Measurements from ENCODE around the gene KRT33A.

KRT33A gene

DNA sequence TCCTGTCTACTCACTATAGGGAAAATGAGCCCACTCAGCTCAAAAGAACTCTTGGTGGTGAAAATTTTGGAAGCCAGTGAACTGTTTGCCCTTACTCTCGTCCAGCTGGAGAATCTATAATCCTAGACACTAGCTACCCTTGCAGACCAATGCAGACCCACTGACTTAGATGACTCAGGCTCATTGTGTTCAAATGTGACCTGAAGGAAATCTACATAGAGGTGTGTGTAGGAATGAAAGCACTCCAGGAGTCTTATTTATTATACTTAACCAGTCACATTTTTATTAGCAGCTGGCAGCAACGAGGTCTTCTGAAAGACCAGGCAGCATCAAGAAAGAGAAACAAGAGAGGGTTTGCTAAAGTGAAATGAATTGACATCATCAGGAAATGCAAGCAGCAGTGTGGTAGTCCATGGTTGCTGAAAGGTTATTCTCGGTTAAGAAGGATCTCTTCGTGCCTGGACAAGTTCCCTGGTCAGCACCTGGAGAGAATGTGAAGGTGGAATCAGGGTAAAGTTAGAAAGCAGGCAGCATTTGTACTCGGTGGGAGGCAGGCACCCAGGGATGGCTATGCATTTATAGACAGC, 49.3 kb downstream of the KRT33A start:
- DNase-seq = no peak

DNA sequence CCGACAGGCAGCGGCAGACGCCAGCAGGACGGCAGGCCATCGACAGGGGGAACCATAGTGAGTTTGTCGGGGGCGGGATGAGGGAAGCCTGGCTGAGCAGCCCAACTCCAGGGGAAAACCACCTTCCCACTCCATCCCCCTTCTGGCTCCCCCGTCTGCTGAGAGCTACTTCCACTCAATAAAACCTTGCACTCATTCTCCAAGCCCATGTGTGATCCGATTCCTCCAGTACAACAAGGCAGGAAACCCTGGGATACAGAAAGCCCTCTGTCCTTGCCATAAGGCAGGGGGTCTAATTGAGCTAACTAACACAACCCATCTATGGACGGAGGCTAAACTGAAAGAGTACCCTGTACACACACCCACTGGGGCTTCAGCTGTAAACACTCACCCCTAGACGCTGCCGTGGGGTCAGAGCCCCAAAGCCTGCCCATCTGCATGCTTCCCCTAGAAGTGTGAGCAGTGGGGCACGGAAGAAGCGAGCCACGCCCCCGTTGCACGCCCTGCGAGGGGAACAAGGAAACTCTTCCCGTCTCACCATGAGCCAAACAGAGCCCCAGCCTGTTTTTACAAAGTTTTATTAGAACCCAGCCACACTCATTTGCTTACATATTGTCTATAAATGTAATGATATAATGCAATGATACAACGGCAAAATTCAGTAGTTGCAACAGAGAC, 52.0 kb downstream of the KRT33A start:
- DNase-seq = no peak

DNA sequence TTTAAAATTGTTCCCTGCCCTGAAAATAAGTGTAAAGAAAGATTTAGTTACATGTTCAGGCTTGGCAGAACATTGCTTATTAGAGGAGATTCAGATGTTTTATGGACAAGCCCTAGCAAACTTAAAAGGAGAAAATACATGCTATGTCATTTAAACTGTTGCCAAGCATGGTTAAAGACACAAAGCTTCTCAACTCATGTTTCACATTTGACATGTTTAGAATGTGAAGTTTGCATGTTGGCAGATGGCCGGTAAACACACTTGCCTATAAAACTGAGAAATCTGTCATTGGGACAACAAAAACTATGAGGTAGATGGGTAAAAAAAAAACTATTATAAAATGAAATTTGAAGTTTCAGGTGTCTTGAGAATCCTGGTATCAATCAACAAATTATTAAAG, 53.8 kb downstream of the KRT33A start:
- DNase-seq = no peak
